Loucy (cell line): ENCODE data around the gene PAX2.

Experiments used
- H2AFZ ChIP-seq: fragments of 200-600 bp; sonication (generic); 2 replicates; pipeline ENCODE4 v1.6.0; 2016; ENCODE audit warnings: antibody characterized with exemption, mild to moderate bottlenecking, low read length, moderate library complexity
- H3F3A ChIP-seq: fragments of 200-600 bp; 2 replicates; pipeline ENCODE4 v1.6.0; 2016; ENCODE audit warnings: antibody characterized with exemption, low read depth, mild to moderate bottlenecking
- H3K27me3 ChIP-seq: fragments of 200-600 bp; sonication (generic); 2 replicates; pipeline ENCODE4 v1.6.1; 2014; ENCODE audit warnings: low read length, mild to moderate bottlenecking; ENCODE audit not compliant: insufficient read depth, poor library complexity, severe bottlenecking
- H3K36me3 ChIP-seq: fragments of 200-600 bp; sonication (generic); 2 replicates; pipeline ENCODE4 v1.6.1; 2016; ENCODE audit warnings: low read length; ENCODE audit not compliant: insufficient read depth
- H3K4me1 ChIP-seq: fragments of 200-600 bp; sonication (generic); 2 replicates; pipeline ENCODE4 v1.5.1; 2014; ENCODE audit warnings: low read length, mild to moderate bottlenecking; ENCODE audit not compliant: insufficient read depth, poor library complexity, severe bottlenecking
- H3K4me2 ChIP-seq: fragments of 200-600 bp; sonication (generic); 2 replicates; pipeline ENCODE4 v1.6.0; 2014; ENCODE audit warnings: antibody characterized with exemption, low read length, low read depth, mild to moderate bottlenecking; ENCODE audit not compliant: poor library complexity, severe bottlenecking
- H3K4me3 ChIP-seq: fragments of 200-600 bp; sonication (generic); 2 replicates; pipeline ENCODE4 v1.5.1; 2014; ENCODE audit warnings: low read length, mild to moderate bottlenecking, mixed read lengths; ENCODE audit not compliant: poor library complexity, severe bottlenecking
- H3K79me2 ChIP-seq: fragments of 200-600 bp; sonication (generic); 2 replicates; pipeline ENCODE4 v1.6.1; 2014; ENCODE audit warnings: low read length; ENCODE audit not compliant: insufficient read depth
- H3K9ac ChIP-seq: fragments of 200-600 bp; sonication (generic); 2 replicates; pipeline ENCODE4 v1.6.0; 2014; ENCODE audit warnings: mild to moderate bottlenecking, low read depth, low read length, moderate library complexity; ENCODE audit not compliant: poor library complexity, severe bottlenecking
- H3K9me2 ChIP-seq: fragments of 200-600 bp; sonication (generic); replicated peaks from 2 replicates; pipeline ENCODE4 v1.6.1; 2016; ENCODE audit warnings: low read depth, low read length, mixed read lengths
- H3K9me3 ChIP-seq: fragments of 200-600 bp; sonication (generic); 2 replicates; pipeline ENCODE4 v1.6.1; 2014; ENCODE audit warnings: mild to moderate bottlenecking, antibody characterized with exemption, low read length, low read depth; ENCODE audit not compliant: insufficient read depth
- H4K20me1 ChIP-seq: fragments of 200-600 bp; sonication (generic); 2 replicates; pipeline ENCODE4 v1.6.0; 2014; ENCODE audit warnings: antibody characterized with exemption, low read length, mild to moderate bottlenecking; ENCODE audit not compliant: insufficient read depth, poor library complexity, severe bottlenecking
- EZH2phosphoT487 ChIP-seq: fragments of 200-600 bp; IDR thresholded peaks from 2 replicates; pipeline ENCODE4 v1.6.1; 2018; ENCODE audit warnings: antibody characterized with exemption, mild to moderate bottlenecking, moderate library complexity, borderline replicate concordance
- TF ChIP-seq, protein P1 (sequence below): fragments of 200-600 bp; sonication (generic); conservative IDR thresholded peaks from 2 replicates; pipeline ENCODE4 v1.5.1; 2014; ENCODE audit warnings: mild to moderate bottlenecking, antibody characterized with exemption, low read length

Gene PAX2

DNA sequence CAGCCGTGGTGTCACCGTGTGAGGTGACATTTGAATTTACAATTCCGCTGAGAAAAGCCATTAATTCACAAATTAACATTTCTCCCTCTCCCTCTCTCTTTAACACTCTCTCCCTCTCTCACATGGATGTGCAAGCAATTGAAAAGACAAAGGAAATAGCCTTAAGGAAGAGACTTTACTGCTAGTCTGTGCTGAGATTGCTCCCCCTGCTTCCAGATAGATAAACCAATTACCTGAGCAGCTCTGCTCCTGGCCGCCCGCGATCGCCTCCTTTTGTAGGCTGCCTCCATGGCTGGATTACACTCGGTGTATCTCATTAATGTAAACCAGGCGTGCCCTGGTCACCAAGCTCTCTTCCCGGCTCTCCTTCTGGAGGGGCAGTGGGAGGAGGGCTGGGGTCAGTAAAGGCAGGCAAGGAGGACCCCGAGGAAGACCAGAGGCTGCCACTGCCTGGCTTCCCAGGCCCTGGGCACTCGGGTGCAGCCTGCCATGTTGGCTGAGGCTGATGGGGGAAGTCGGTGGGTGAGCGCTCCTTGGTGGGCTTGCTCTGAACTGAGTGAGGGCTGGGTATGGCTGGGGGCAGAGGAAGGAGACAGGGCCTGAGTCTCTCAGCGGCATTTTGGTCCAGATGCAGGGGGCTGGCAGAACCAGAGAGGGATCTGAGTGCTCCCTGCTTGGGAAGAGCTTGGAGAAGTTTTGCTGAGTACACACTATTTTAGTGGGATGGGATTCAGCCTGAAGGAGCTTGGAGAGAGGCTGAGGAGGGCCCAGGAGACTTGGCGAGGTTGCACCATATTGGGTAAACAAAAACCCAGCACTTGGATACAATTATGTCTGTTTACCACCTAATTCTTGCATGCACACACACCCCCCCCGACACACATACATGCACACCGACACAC is 42.9 kb downstream of the PAX2 start:
- TF ChIP-seq, protein P1, sequence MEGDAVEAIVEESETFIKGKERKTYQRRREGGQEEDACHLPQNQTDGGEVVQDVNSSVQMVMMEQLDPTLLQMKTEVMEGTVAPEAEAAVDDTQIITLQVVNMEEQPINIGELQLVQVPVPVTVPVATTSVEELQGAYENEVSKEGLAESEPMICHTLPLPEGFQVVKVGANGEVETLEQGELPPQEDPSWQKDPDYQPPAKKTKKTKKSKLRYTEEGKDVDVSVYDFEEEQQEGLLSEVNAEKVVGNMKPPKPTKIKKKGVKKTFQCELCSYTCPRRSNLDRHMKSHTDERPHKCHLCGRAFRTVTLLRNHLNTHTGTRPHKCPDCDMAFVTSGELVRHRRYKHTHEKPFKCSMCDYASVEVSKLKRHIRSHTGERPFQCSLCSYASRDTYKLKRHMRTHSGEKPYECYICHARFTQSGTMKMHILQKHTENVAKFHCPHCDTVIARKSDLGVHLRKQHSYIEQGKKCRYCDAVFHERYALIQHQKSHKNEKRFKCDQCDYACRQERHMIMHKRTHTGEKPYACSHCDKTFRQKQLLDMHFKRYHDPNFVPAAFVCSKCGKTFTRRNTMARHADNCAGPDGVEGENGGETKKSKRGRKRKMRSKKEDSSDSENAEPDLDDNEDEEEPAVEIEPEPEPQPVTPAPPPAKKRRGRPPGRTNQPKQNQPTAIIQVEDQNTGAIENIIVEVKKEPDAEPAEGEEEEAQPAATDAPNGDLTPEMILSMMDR: no peak
- TF ChIP-seq EZH2phosphoT487: no peak
- H3K79me2 ChIP-seq: no peaks in the 10 kb centered on the region
- H3K9ac ChIP-seq: no peak overlapping the region
- H3K9me2 ChIP-seq: no peaks in the 10 kb centered on the region
- no peaks in the 10 kb centered on the region for H3K27me3 ChIP-seq
- H4K20me1 ChIP-seq: no peaks in the 10 kb centered on the region
- H3F3A ChIP-seq: no peaks in the 10 kb centered on the region
- no peak overlapping the region for H2AFZ ChIP-seq
- H3K4me3 ChIP-seq: no peak overlapping the region
- H3K36me3 ChIP-seq: peaks cover 23% of the 10 kb centered on the region; the same call in 1 of the 2 replicates
- H3K9me3 ChIP-seq: no peaks in the 10 kb centered on the region
- no peaks in the 10 kb centered on the region for H3K4me1 ChIP-seq
- H3K4me2 ChIP-seq: no peak overlapping the region

DNA sequence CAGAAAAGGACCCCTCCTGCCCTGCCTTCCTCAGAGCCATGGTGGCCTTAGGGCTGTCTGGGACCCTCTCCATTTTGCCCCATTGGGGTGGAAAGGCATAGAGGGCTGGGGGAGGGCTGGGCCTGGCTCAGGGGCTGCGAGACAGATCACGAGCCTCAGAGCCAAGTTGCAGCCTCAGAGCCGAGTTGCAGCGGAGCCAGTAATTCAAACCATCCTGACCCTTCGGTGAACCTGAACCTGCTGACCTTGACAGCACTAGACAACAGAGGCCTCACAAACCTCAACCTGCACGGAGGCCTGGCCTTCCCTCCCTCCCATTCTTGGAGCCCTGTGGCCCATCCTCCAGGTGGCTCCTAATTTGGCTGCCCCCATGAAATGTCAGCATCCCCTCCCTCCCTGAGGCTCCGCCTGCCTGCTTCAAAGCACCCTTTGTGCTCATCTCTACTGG is 45.4 kb downstream of the PAX2 start:
- Histone ChIP-seq H3K79me2 (no peaks in the 10 kb centered on the region), H3K27me3 (no peaks in the 10 kb centered on the region)

DNA sequence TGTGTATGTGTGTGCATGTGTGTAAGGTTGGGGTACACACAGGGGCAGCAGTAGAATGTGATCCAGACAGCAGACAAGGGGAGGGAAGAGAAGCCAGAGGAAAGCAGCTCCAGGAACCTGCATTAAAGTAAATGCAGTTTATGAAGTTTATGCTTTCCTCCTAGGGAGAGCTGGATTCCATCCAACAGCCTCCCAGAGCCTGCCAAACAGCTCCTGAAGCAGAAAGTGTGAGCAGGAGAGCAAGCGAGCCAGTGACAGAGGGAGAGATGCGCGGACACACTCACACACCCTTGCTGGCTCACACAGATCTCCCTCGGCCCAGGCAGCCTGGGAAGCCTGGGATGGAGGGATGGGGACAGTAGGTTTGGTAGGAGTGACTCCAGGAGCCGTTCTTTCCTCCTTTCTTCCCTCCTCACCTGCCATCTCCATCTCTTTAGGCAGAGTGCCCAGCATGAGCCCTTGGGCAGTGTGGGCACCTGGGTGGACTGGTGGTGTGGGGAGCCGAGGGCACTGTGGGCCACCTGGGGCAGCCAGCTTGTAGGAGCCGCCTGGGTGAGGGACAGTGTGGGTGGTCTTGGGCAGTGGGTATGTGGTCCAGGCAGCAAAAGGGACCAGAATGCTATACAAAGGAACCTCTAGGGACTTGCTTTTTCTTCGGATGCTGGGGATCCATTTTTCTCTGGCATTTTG is 46.1 kb downstream of the PAX2 start:
- no peak overlapping the region for H3K4me3 ChIP-seq
- H3K27me3 ChIP-seq: no peaks in the 10 kb centered on the region
- H3K36me3 ChIP-seq: peaks cover 13% of the 10 kb centered on the region; the same call in 1 of the 2 replicates
- H3K79me2 ChIP-seq: no peaks in the 10 kb centered on the region
- H3K9me2 ChIP-seq: no peaks in the 10 kb centered on the region
- H3K9ac ChIP-seq: no peak overlapping the region
- H3K9me3 ChIP-seq: no peaks in the 10 kb centered on the region
- no peaks in the 10 kb centered on the region for H3K4me1 ChIP-seq
- TF ChIP-seq EZH2phosphoT487: no peak
- H2AFZ ChIP-seq: no peak overlapping the region
- no peaks in the 10 kb centered on the region for H3F3A ChIP-seq
- H4K20me1 ChIP-seq: no peaks in the 10 kb centered on the region
- H3K4me2 ChIP-seq: no peak overlapping the region

More for the DNA sequence above, 45.4 kb downstream of the PAX2 start:
- no peaks in the 10 kb centered on the region for H3K9me2 ChIP-seq
- no peaks in the 10 kb centered on the region for H3F3A ChIP-seq
- H4K20me1 ChIP-seq: no peaks in the 10 kb centered on the region
- TF ChIP-seq, protein P1: no peak
- no peak for TF ChIP-seq EZH2phosphoT487
- H3K36me3 ChIP-seq: peaks cover 13% of the 10 kb centered on the region; the same call in 1 of the 2 replicates
- no peak overlapping the region for H3K4me3 ChIP-seq
- H3K4me1 ChIP-seq: no peaks in the 10 kb centered on the region
- no peak overlapping the region for H2AFZ ChIP-seq
- no peak overlapping the region for H3K4me2 ChIP-seq
- H3K9ac ChIP-seq: no peak overlapping the region
- H3K9me3 ChIP-seq: no peaks in the 10 kb centered on the region
